COLO829 (cell line): ENCODE measurements around the gene SELENOW.
"Not testable (repeated sequence)": the region's sequence is repeated elsewhere in the genome, so short reads cannot be mapped to it uniquely, and the experiment has no call there.

Experiments used
- DNase-seq: peaks from one replicate; pipeline ENCODE4 v3.0.0; 2012; ENCODE audit warnings: low spot score

Gene SELENOW

GRCh38 chr19:47756953-47757608 lies 21.4 kb upstream of the SELENOW start:
- DNase-seq = no peak

- DNase-seq = no peak
Measured at GRCh38 chr19:47757617-47758442, 20.7 kb upstream of the SELENOW start.

GRCh38 chr19:47758443-47758804 lies 20.1 kb upstream of the SELENOW start:
- DNase-seq = no peak

- no peak for DNase-seq
Measured at GRCh38 chr19:47760632-47760999, 17.9 kb upstream of the SELENOW start.

- no peak for DNase-seq
Measured at GRCh38 chr19:47761566-47761965, 16.9 kb upstream of the SELENOW start.

GRCh38 chr19:47762151-47762550 lies 16.4 kb upstream of the SELENOW start:
- no peak for DNase-seq

DNA sequence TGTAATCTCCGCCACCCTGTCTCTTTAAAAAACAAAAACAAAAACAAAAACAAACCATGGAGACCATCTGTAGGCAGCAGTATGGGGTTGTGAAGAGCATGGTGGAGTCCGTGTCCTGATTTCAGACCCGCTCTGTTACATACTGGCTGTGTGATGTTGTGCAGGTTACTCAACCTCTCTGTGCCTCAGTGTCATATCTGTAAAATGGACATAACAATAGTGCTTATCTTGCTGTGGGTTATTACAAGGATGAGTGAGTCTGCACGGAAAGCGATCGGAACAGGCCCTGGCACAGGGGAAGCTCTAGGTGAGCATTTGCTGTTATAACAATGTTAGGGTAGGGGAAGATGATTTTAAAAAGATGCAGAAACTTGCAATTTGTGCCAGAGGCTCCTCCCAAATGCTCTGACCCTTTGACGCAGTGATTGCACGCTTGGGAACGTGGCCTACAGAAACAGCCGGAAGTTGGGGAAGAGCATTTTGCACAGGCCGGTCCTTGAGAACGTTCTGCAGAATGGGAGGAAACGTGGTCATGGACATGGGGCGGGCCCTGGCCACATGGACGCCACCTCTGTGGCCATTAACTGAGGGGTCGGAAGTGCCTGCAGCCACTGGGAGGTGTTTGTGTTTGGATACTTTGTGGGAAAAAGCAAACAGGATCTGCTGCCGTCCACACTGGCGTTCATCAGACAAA lies 15.7 kb upstream of the SELENOW start:
- no peak for DNase-seq

DNA sequence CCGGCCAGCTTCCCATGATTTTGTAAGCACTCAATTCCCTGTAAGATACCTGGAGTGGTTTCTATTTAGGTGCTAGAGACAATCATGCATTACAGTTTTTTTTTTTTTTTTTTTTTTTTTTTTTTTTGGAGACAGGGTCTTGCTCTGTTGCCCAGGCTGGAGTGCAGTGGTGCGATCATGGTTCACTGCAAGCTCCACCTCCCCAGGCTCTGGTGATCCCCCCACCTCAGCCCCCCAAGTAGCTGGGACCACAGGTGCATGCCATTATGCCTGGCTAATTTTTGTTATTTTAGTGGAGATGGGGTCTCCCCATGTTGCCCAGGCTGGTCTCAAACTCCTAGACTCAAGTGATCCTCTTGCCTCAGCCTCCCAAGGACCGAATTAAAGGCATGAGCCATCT lies 13.8 kb upstream of the SELENOW start:
- not testable (repeated sequence) for DNase-seq

- DNase-seq = no peak
Measured at GRCh38 chr19:47765523-47766358, 12.8 kb upstream of the SELENOW start.

- no peak for DNase-seq
Measured at GRCh38 chr19:47766359-47766620, 12.2 kb upstream of the SELENOW start.

DNA sequence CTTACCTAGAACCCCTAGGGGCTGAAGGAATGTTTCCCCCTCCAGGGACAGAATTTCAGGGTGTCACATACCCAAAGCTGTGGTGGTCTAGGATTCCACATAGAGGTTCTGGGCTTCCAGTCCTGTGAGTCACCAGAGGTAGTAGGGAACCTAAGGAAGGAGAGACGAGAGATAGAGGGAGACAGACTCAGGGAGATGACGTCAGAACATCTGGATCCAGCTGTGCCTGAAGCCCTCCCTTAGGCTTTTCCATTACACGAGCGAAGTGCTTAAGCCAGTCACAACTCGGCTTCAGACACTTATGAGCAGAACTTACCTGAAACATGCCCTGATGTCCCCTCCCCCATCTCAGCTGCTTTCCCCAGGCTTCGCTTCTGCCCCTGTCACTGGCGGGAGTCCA lies 11.8 kb upstream of the SELENOW start:
- no peak for DNase-seq

DNA sequence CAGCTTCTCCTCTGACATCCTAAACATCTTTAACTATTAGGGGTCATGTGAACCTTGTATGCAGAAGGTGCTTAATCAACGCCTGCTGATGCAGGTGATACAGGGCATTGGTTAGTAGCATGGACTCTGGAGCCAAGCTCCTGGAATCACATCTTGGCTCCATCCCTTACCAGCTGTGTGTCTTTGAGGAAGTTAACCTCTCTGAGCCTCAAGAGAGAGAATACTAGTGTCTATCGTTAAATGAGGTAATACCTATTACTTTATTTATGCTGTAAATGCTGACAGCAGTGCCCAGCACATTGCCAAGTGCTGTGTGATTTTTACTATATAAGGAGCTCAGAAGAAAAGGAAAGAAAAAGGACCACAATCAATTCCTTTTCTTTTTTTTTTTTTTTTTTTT lies 11.2 kb upstream of the SELENOW start:
- no peak for DNase-seq

DNA sequence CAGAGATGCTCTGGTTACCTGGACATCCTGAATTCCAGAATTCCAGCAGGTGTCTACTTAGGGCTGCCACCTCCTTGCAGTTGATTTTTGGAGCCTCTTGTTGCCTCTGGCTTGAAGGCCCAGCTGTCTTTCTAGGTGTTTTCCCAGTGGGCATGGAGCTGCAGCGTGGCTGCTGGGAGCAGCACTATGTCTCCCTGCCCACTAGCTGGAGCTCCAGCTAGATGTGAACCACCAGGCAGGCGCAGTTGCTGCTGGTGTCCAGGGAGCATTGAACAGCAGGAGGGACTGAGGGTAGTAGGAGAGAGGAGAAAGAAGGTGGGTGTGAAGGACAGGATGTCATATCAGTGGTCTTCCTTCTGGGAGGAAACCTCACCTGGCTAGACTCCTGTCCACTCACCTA lies 9.9 kb upstream of the SELENOW start:
- no peak for DNase-seq

DNA sequence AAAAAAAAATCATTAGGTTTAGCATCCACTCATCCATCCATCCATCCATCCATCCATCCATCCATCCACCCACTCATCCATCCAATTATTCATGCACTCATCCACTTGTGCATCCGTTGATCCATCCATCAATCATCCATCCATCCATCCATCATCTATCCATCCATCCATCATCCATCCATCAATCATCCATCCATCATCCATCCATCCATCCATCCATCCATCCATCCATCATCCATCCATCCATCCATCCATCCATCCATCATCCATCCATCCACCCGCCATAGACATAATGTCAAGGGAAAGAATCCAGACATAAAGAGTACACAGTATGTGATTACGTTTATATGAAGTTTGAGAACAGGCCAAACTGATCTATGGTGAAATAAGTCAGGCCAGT lies 9.0 kb upstream of the SELENOW start:
- DNase-seq = no peak

DNA sequence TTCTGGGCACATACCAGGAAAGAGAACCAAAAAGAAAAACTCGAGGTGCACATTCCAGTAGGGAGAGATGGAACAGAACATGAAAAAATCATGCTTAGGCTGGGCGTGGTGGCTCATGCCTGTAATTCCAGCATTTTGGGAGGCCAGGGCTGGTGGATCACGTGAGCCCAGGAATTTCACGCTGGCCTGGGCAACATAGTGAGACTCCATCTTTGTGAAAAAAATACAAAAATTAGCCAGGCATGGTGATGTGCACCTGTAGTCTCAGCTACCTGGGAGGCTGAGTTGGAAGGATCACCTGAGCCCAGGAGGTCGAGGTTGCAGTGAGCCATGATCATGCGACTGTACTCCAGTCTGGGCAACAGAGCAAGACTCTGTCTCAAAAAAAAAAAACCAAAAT lies 7.2 kb upstream of the SELENOW start:
- DNase-seq = not testable (repeated sequence)

GRCh38 chr19:47776568-47776967 lies 1.9 kb upstream of the SELENOW start:
- no peak for DNase-seq

DNA sequence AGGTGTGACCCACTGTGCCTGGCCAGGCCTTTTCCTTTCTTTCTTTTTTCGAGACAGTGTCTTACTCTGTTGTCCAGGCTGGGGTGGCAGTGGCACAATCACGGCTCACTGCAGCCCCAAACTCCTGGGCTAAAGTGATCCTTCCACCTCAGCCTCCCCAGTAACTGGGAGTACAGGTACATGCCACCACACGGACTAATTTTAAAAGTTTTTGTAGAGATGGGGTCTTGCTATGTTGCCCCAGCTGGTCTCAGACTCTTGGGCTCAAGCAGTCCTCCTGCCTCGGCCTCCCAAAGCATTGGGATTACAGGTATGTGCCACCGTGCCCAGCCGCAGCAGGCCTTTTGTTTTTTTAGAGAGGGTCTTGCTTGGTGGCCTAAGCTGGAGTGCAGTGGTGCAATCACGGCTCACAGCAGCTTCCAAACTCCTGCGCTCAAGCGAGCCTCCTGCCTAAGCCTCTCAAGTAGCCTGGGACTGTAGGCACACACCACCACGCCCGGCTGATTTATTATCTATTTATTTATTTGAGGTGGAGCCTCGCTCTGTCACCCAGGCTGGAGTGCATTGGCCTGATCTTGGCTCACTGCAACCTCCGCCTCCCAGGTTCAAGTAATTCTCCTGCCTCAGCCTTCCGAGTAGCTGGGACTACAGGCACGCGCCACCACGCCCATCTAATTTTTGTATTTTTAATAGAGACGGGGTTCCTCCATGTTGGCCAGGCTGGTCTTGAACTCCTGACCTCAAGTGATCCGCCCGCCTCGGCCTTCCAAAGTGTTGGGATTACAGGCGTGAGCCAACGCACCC lies 1.1 kb upstream of the SELENOW start:
- not testable (repeated sequence) for DNase-seq

DNA sequence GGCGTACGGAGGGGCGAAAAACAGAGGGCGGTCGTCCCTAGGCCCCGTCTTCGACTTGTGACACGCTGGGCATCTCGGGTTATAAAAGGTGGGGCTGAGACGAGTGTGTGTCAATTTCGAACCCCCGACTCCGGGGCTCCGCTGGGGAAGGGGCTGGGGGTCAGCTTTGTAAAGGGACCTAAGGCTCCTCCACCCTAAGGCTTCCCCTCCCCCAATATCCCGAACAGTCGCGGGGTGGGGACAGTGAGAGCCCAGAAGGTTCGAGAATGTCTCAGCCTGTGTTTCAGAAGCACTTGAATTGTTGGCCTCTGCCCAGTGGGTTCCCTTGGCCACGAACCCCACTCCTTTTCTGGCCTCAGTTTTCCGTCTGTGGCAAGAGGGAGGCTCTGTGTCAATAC lies 450 bp downstream of the SELENOW start:
- DNase-seq = no peak

DNA sequence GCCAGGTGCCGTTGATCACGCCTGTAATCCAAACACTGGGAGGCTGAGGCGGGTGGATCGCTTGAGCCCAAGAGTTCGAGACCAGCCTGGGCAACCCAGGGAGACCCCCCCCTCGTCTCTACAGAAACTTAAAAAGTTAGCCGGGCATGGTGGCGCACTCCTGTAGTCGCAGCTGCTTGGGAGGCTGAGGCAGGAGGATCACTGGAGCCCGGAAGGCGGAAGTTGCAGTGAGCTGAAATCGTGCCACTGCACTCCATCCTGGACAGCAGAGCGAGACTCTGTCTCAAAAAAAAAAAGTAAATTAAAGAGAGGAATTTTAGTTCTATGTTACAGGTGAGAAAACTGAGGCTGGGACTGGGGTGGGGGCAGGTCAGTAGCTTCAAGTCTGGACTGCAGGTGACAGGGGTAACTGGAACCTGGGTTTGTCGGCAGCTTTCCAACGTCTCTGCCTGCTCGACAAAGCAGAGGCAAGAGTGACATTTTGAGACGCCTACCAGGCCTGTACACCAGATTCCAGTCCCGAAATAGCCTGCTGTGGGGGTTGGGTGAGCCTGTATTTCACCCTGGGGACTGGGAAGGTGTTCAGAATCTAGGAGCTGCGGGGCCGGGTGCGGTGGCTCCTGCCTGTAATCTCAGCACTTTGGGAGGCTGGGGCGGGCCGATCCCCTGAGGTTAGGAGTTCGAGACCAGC lies 1.2 kb downstream of the SELENOW start:
- DNase-seq = no peak

GRCh38 chr19:47780215-47780551 lies 1.7 kb downstream of the SELENOW start:
- DNase-seq = no peak

DNA sequence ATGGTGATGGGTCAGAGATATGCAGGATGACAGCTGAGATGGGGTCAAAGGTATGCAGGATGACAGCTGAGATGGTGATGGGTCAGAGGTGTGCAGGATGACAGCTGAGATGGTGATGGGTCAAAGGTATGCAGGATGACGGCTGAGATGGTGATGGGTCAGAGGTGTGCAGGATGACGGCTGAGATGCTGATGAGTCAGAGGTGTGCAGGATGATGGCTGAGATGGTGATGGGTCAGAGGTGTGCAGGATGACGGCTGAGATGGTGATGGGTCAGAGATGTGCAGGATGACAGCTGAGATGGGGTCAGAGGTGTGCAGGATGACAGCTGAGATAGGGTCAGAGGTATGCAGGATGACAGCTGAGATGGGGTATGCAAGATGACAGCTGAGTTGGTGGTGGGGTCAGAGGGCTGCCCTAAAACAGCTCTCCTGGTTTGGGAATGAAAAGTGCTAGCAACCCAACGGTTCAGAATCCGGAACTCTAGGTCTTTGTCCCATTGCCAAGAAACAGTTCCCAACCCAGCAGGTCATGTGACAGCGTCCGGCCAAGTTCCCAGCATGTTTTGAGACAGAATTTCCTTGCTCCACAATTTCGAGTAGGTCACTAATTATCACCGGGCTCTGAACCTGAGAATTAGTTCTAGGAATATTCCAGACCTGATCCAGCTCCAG lies 3.2 kb downstream of the SELENOW start:
- no peak for DNase-seq
